Prostate gland (tissue), 2 donors: ENCODE results near the gene DCAF15.

Experiments
- POLR2A ChIP-seq: fragments of 450-650 bp; IDR thresholded peaks from one replicate; pipeline ENCODE4 v1.6.1; 2016; ENCODE audit warnings: antibody characterized with exemption, mild to moderate bottlenecking
- POLR2AphosphoS5 ChIP-seq: sonication (generic); formaldehyde crosslinking; IDR thresholded peaks from one replicate; pipeline ENCODE4 v1.6.1; 2017; ENCODE audit warnings: antibody characterized with exemption
- TF ChIP-seq, protein P1 (sequence below), 4 experiments: fragments of 200-600 bp in 2 of 4; fragments of 450-650 bp in 2 of 4; sonication (generic) in 2 of 4; IDR thresholded peaks; 1 replicate in 3 of 4; 2 replicates in 1 of 4; pipeline ENCODE4 v1.5.1; 2016 to 2019; ENCODE audit warnings: antibody characterized with exemption in 4 of 4, mild to moderate bottlenecking in 2 of 4, moderate library complexity in 2 of 4

DNA sequence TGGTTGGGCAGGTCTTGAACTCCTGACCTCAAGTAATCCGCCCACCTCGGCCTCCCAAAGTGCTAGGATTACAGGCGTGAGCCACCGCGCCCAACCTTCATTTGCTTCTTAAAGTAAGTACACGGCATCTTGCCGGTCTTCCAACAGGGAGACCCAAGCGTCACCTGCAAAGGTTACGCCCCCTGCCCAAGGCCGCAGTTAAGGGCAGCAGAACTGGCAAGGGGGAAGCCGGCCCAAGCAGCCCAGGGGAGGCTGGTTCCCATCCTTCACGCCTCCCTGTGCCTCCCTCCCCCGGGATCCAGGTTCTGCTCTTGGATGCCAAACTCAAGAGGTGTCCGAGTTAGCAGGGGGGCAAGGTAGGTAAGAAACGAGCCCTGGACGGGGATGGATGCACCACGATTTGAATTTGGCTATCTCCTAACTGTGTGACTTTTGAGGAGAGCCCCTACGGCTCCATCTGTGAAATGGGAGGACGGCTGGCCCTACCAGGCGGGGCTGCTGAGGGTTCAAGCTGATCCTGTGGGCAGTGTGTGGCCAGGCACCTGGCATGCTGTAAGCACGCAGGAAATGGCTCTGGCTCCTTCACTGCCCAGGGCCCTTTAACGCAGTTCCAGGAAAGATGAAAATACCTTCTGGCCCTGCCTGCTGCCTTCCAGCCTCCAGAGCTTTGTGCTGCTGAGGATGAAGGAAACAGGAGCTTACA, 44.8 kb downstream of the DCAF15 start:
- TF ChIP-seq, protein P1, sequence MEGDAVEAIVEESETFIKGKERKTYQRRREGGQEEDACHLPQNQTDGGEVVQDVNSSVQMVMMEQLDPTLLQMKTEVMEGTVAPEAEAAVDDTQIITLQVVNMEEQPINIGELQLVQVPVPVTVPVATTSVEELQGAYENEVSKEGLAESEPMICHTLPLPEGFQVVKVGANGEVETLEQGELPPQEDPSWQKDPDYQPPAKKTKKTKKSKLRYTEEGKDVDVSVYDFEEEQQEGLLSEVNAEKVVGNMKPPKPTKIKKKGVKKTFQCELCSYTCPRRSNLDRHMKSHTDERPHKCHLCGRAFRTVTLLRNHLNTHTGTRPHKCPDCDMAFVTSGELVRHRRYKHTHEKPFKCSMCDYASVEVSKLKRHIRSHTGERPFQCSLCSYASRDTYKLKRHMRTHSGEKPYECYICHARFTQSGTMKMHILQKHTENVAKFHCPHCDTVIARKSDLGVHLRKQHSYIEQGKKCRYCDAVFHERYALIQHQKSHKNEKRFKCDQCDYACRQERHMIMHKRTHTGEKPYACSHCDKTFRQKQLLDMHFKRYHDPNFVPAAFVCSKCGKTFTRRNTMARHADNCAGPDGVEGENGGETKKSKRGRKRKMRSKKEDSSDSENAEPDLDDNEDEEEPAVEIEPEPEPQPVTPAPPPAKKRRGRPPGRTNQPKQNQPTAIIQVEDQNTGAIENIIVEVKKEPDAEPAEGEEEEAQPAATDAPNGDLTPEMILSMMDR (IDR thresholded peaks at IDR 0.05), result no peak
- TF ChIP-seq POLR2A (no peak), POLR2AphosphoS5 (no peak)
